K562 (cell line): ENCODE measurements around the gene CADM2.

ENCODE experiments used
- CTCF ChIP-seq, 3 experiments: IDR thresholded peaks in 2 of 3; conservative IDR thresholded peaks in 1 of 3; 2 replicates each; pipeline ENCODE4 v1.5.1; 2011 to 2012; ENCODE audit warnings: low read length in 3 of 3, mild to moderate bottlenecking in 3 of 3, control low read depth in 2 of 3, improper control_type of control experiment in 1 of 3, inconsistent platforms in 1 of 3, low read depth in 1 of 3, mixed read lengths in 1 of 3, moderate library complexity in 1 of 3; ENCODE audit not compliant: insufficient read depth in 2 of 3
- GTF3C2 ChIP-seq: IDR thresholded peaks from 3 replicates; pipeline ENCODE4 v1.6.1; 2011; ENCODE audit warnings: borderline replicate concordance, mild to moderate bottlenecking, moderate library complexity; ENCODE audit not compliant: insufficient read length; ENCODE audit errors: extremely low read depth
- JUND ChIP-seq, 2 experiments: IDR thresholded peaks; 2 replicates in 1 of 2; 3 replicates in 1 of 2; pipeline ENCODE4 v1.6.1; 2011; ENCODE audit warnings: borderline replicate concordance in 2 of 2, low read depth in 2 of 2, low read length in 2 of 2, improper control_type of control experiment in 1 of 2, missing biosample characterization in 1 of 2, missing genetic modification characterization in 1 of 2, missing genetic modification reagents in 1 of 2
- LEF1 ChIP-seq: fragments of 450-650 bp; IDR thresholded peaks from 2 replicates; pipeline ENCODE4 v1.6.1; 2016; ENCODE audit warnings: mild to moderate bottlenecking
- POLR2A ChIP-seq: fragments of 450-650 bp; conservative IDR thresholded peaks from 2 replicates; pipeline ENCODE4 v1.6.1; 2016
- RCOR1 ChIP-seq, 2 experiments: IDR thresholded peaks; 2 replicates each; pipeline ENCODE4 v1.6.1; 2012; ENCODE audit warnings: low read depth in 2 of 2, low read length in 2 of 2, borderline replicate concordance in 1 of 2, improper control_type of control experiment in 1 of 2
- ZZZ3 ChIP-seq: fragments of 450-650 bp; IDR thresholded peaks from 2 replicates; pipeline ENCODE4 v1.6.1; 2016; ENCODE audit warnings: antibody characterized with exemption, mild to moderate bottlenecking, moderate library complexity

GRCh38 chr3:85377115-85377514 is 418.3 kb downstream of the CADM2 start:
- TF ChIP-seq LEF1 (no peak), ZZZ3 (no peak), CTCF (IDR thresholded peaks at IDR 0.05 in 2 of 3, conservative IDR thresholded peaks at IDR 0.05 in 1 of 3; ENCODE audit: insufficient read depth in 2 of 3, low read depth in 1 of 3, low read length in 3 of 3) (no peak), JUND (IDR thresholded peaks at IDR 0.05; ENCODE audit: borderline replicate concordance, low read depth, low read length) (no peak), JUND (tag; IDR thresholded peaks at IDR 0.05; ENCODE audit: borderline replicate concordance, low read depth, low read length) (no peak), GTF3C2 (no peak), POLR2A (no peak), RCOR1 (IDR thresholded peaks at IDR 0.05; ENCODE audit: borderline replicate concordance in 1 of 2, low read depth in 2 of 2, low read length in 2 of 2) (no peak)
